IMR-90 (cell line): ENCODE measurements around the gene PATL2. TPM values are rescaled to one million over a fixed set of nuclear protein-coding genes. Genes with fewer than 3 reads are reported as not detected.

ENCODE experiments used
- ATAC-seq: fragments of 200-7000 bp; cut with Tn5 transposase; 2 replicates; pipeline ENCODE4 v1.9.1; 2020; ENCODE audit warnings: low read depth, mild to moderate bottlenecking, moderate library complexity
- BruUV-seq: library from RNA; stranded (reverse); fragments of 400-500 nt; replicated peaks from 2 replicates; lab custom pipeline; 2021; lab: Mats Ljungman, UMichigan
- CTCF ChIA-PET: fragments of 300-600 bp; formaldehyde crosslinking; extraction: SDS; loops from one replicate; lab custom pipeline; 2021; ENCODE audit warnings: antibody characterized with exemption; lab: Yijun Ruan, JAX
- POLR2A ChIA-PET: fragments of 300-600 bp; sonication (Branson Sonifier 250); formaldehyde crosslinking; loops from one replicate; lab custom pipeline; 2022; ENCODE audit warnings: antibody characterized with exemption; ENCODE audit not compliant: unreplicated experiment; lab: Charles Lee
- DNase-seq: peaks from one replicate; pipeline ENCODE4 v3.0.0; 2013
- H2AFZ ChIP-seq: replicated peaks from 2 replicates; pipeline ENCODE3; 2013; ENCODE audit warnings: low read length, mild to moderate bottlenecking; ENCODE audit not compliant: poor library complexity
- H2AK5ac ChIP-seq: 2 replicates; pipeline ENCODE4 v1.6.1; 2013; ENCODE audit warnings: low read depth, low read length, inconsistent platforms
- H2AK9ac ChIP-seq: replicated peaks from 2 replicates; pipeline ENCODE3; 2013; ENCODE audit warnings: mild to moderate bottlenecking, low read depth, low read length, moderate library complexity; ENCODE audit not compliant: poor library complexity
- H2BK120ac ChIP-seq: 2 replicates; pipeline ENCODE4 v1.6.1; 2013; ENCODE audit warnings: low read depth, low read length, inconsistent platforms
- H2BK15ac ChIP-seq: 3 replicates; pipeline ENCODE4 v1.6.1; 2013; ENCODE audit warnings: low read depth, low read length, inconsistent platforms
- H2BK20ac ChIP-seq: 2 replicates; pipeline ENCODE4 v1.6.1; 2013; ENCODE audit warnings: low read depth, mild to moderate bottlenecking, inconsistent platforms, low read length, moderate library complexity
- H2BK5ac ChIP-seq: 2 replicates; pipeline ENCODE4 v1.6.1; 2013; ENCODE audit warnings: mild to moderate bottlenecking, low read depth, low read length, inconsistent platforms; ENCODE audit not compliant: poor library complexity, severe bottlenecking
- H3K14ac ChIP-seq: replicated peaks from 2 replicates; pipeline ENCODE4 v1.6.1; 2013; ENCODE audit warnings: low read depth, low read length, inconsistent platforms
- H3K18ac ChIP-seq: 2 replicates; pipeline ENCODE4 v1.6.1; 2013; ENCODE audit warnings: low read depth, low read length, control low read depth
- H3K23ac ChIP-seq: 2 replicates; pipeline ENCODE4 v1.6.1; 2013; ENCODE audit warnings: low read depth, low read length, inconsistent platforms
- H3K27ac ChIP-seq: 2 replicates; pipeline ENCODE4 v1.5.1; 2013; ENCODE audit warnings: mild to moderate bottlenecking, control low read depth, low read length; ENCODE audit not compliant: insufficient read depth
- H3K27me3 ChIP-seq: 2 replicates; pipeline ENCODE4 v1.6.1; 2013; ENCODE audit warnings: low read length; ENCODE audit not compliant: control insufficient read depth, insufficient read depth
- H3K36me3 ChIP-seq: 2 replicates; pipeline ENCODE4 v1.6.1; 2013; ENCODE audit warnings: low read length, mixed read lengths; ENCODE audit not compliant: control insufficient read depth, insufficient read depth
- H3K4ac ChIP-seq: 2 replicates; pipeline ENCODE4 v1.6.1; 2013; ENCODE audit warnings: low read depth, low read length, inconsistent platforms
- H3K4me1 ChIP-seq: 2 replicates; pipeline ENCODE4 v1.6.1; 2013; ENCODE audit warnings: low read length, mixed read lengths; ENCODE audit not compliant: control insufficient read depth, insufficient read depth
- H3K4me2 ChIP-seq: 2 replicates; pipeline ENCODE4 v1.6.1; 2013; ENCODE audit warnings: low read depth, mild to moderate bottlenecking, control low read depth, low read length, moderate library complexity
- H3K4me3 ChIP-seq: 2 replicates; pipeline ENCODE4 v1.5.1; 2013; ENCODE audit warnings: low read depth, mild to moderate bottlenecking, control low read depth, low read length, moderate library complexity; ENCODE audit not compliant: insufficient read depth
- H3K56ac ChIP-seq: 2 replicates; pipeline ENCODE4 v1.6.1; 2013; ENCODE audit warnings: low read length, inconsistent platforms; ENCODE audit not compliant: insufficient read depth; ENCODE audit errors: extremely low read depth
- H3K79me1 ChIP-seq, 2 experiments: 2 replicates each; pipeline ENCODE4 v1.6.1; 2013; ENCODE audit warnings: low read length in 2 of 2, inconsistent platforms in 1 of 2, low read depth in 1 of 2
- H3K9ac ChIP-seq: 2 replicates; pipeline ENCODE4 v1.6.1; 2013; ENCODE audit warnings: low read depth, low read length, control low read depth
- H3K9me1 ChIP-seq: 2 replicates; pipeline ENCODE4 v1.6.1; 2013; ENCODE audit warnings: low read length, inconsistent platforms; ENCODE audit not compliant: insufficient read depth
- H3K9me3 ChIP-seq: 2 replicates; pipeline ENCODE4 v1.6.1; 2013; ENCODE audit warnings: low read length; ENCODE audit not compliant: control insufficient read depth, insufficient read depth
- H4K20me1 ChIP-seq: 2 replicates; pipeline ENCODE4 v1.6.1; 2013; ENCODE audit warnings: low read length, inconsistent platforms; ENCODE audit not compliant: insufficient read depth
- H4K5ac ChIP-seq: 2 replicates; pipeline ENCODE4 v1.6.1; 2013; ENCODE audit warnings: mild to moderate bottlenecking, low read depth, low read length, control low read depth
- H4K8ac ChIP-seq, 2 experiments: 2 replicates each; pipeline ENCODE4 v1.6.1; 2013; ENCODE audit warnings: low read depth in 2 of 2, low read length in 2 of 2, control low read depth in 1 of 2, inconsistent platforms in 1 of 2
- H4K91ac ChIP-seq: 2 replicates; pipeline ENCODE4 v1.6.1; 2013; ENCODE audit warnings: low read depth, low read length, inconsistent platforms; ENCODE audit not compliant: insufficient read depth
- BHLHE40 ChIP-seq: fragments of 150-350 bp; IDR thresholded peaks from 2 replicates; pipeline ENCODE4 v1.6.1; 2016; ENCODE audit warnings: mild to moderate bottlenecking, low read depth, low read length
- CEBPB ChIP-seq: IDR thresholded peaks from 2 replicates; pipeline ENCODE4 v1.6.1; 2012; ENCODE audit warnings: low read depth, low read length, improper control_type of control experiment
- CHD1 ChIP-seq: IDR thresholded peaks from 2 replicates; pipeline ENCODE4 v1.6.1; 2012; ENCODE audit warnings: low read depth, low read length, improper control_type of control experiment
- CTCF ChIP-seq: conservative IDR thresholded peaks from 2 replicates; pipeline ENCODE4 v1.5.1; 2012; ENCODE audit warnings: mild to moderate bottlenecking, low read depth, low read length, improper control_type of control experiment
- ELK1 ChIP-seq: fragments of 150-350 bp; IDR thresholded peaks from 2 replicates; pipeline ENCODE4 v1.6.1; 2016; ENCODE audit warnings: low read depth, mild to moderate bottlenecking, low read length, moderate library complexity, borderline replicate concordance
- FOS ChIP-seq: fragments of 150-350 bp; IDR thresholded peaks from 2 replicates; pipeline ENCODE4 v1.6.1; 2016; ENCODE audit warnings: low read depth, low read length
- MAFK ChIP-seq: IDR thresholded peaks from 2 replicates; pipeline ENCODE4 v1.6.1; 2012; ENCODE audit warnings: low read depth, low read length, improper control_type of control experiment
- MAZ ChIP-seq: IDR thresholded peaks from 2 replicates; pipeline ENCODE4 v1.6.1; 2012; ENCODE audit warnings: low read depth, mild to moderate bottlenecking, low read length, improper control_type of control experiment, moderate library complexity, borderline replicate concordance
- NFE2L2 ChIP-seq: fragments of 150-350 bp; IDR thresholded peaks from 2 replicates; pipeline ENCODE4 v1.6.1; 2016; ENCODE audit warnings: low read depth, mild to moderate bottlenecking, low read length
- POLR2A ChIP-seq: IDR thresholded peaks from 2 replicates; pipeline ENCODE4 v1.6.1; 2012; ENCODE audit warnings: mild to moderate bottlenecking, low read depth, low read length
- RAD21 ChIP-seq: IDR thresholded peaks from 2 replicates; pipeline ENCODE4 v1.6.1; 2012; ENCODE audit warnings: low read length, improper control_type of control experiment
- RCOR1 ChIP-seq: IDR thresholded peaks from 2 replicates; pipeline ENCODE4 v1.6.1; 2012; ENCODE audit warnings: mild to moderate bottlenecking, low read length, improper control_type of control experiment; ENCODE audit not compliant: insufficient replicate concordance
- RFX5 ChIP-seq: IDR thresholded peaks from 2 replicates; pipeline ENCODE4 v1.8.0; 2012; ENCODE audit warnings: low read depth, mild to moderate bottlenecking, low read length, moderate library complexity
- SMC3 ChIP-seq: fragments of 150-350 bp; IDR thresholded peaks from 2 replicates; pipeline ENCODE4 v1.6.1; 2016; ENCODE audit warnings: low read depth, mild to moderate bottlenecking, antibody characterized with exemption, low read length, moderate library complexity
- USF2 ChIP-seq: fragments of 150-350 bp; IDR thresholded peaks from 2 replicates; pipeline ENCODE4 v1.6.1; 2017; ENCODE audit warnings: mild to moderate bottlenecking, antibody characterized with exemption, low read length, low read depth
- WGBS, 2 experiments: methylation state at CpG; one replicate each; pipeline versions ENCODE4 v1.1.5 to v1.1.7; 2013; ENCODE audit warnings: missing lambda C conversion rate in 2 of 2; ENCODE audit not compliant: insufficient read length in 1 of 2; ENCODE audit errors: extremely low coverage in 2 of 2; 5-methylcytosine and 5-hydroxymethylcytosine counted together
- dilution Hi-C: fragments of 300-500 bp; cut with HindIII; formaldehyde crosslinking; loops from one replicate; pipeline ENCODE4 v1.14.3; 2018; ENCODE audit warnings: low sequenced_read_pairs; ENCODE audit not compliant: unreplicated experiment
- in situ Hi-C: fragments of 300-500 bp; cut with MboI; formaldehyde crosslinking; loops from 3 replicates; pipeline ENCODE4 v1.14.3; 2019; ENCODE audit warnings: low sequenced_read_pairs, inconsistent platforms, mixed read lengths
- intact Hi-C: fragments of 100-400 bp; cut with micrococcal nuclease; formaldehyde crosslinking; loops from 2 replicates; pipeline ENCODE4 v1.10.0; 2022
- polyA plus RNA-seq, 3 experiments: library from polyadenylated mRNA; depleted of rRNA; stranded (reverse); fragments of >200 nt; gene quantifications; 2 replicates each; pipeline ENCODE4 v1.2.3, GENCODE V29; 2012; ENCODE audit warnings: low replicate concordance in 1 of 3
- total RNA-seq: library from RNA; depleted of rRNA; stranded (reverse); fragments of >200 nt; gene quantifications from 2 replicates; pipeline ENCODE4 v1.2.3, GENCODE V29; 2012

Gene PATL2
- total and polyA plus RNA-seq, 2 of the 4 experiments (the other 2 are of a cell fraction), result 0.10 TPM; not detected in 1

- Histone ChIP-seq H3K36me3 (peaks cover 21% of the 10 kb centered on the region), H4K8ac (no peak overlapping the region), H4K5ac (no peak overlapping the region), H3K4ac (no peak overlapping the region), H3K9me1 (no peaks in the 10 kb centered on the region; the same call in 1 of the 2 replicates), H3K18ac (no peak overlapping the region), H2AFZ (no peak overlapping the region), H3K27ac (no peak overlapping the region), H4K91ac (no peak overlapping the region), H4K20me1 (no peaks in the 10 kb centered on the region), H2BK5ac (no peak overlapping the region), H2BK15ac (no peak overlapping the region), H2BK120ac (no peak overlapping the region), H3K14ac (no peak overlapping the region), H3K9ac (no peak overlapping the region), H3K4me1 (no peaks in the 10 kb centered on the region), H2BK20ac (no peak overlapping the region), H3K4me3 (no peak overlapping the region), H3K23ac (no peak overlapping the region), H3K27me3 (no peaks in the 10 kb centered on the region), H2AK9ac (no peak overlapping the region), H2AK5ac (no peak overlapping the region), H3K79me1 (peaks cover 3 to 16% of the 10 kb centered on the region in 2 experiments; a peak in 3 of 4 replicates), H3K4me2 (no peak overlapping the region), H3K56ac (no peak overlapping the region), H3K9me3 (no peaks in the 10 kb centered on the region)
- peak; percentile 27; the same call in 1 of the 2 replicates for ATAC-seq
- no CpG with 5 or more reads among the region's 6 CpGs for WGBS, 2 experiments
- DNase-seq, result peak; percentile 20
- ChIA-PET CTCF (no interaction called here), POLR2A (no interaction called here)
- in situ Hi-C loops, result no loop called here
- dilution Hi-C loops, result no loop called here
- intact Hi-C loops, result no loop called here
- TF ChIP-seq FOS (no peak), BHLHE40 (no peak), RAD21 (no peak), MAFK (no peak), CHD1 (no peak), ELK1 (no peak), RFX5 (no peak), CEBPB (no peak), POLR2A (no peak), USF2 (no peak), NFE2L2 (no peak), RCOR1 (no peak), SMC3 (no peak), MAZ (no peak), CTCF (no peak)
- no TSS peak for BruUV-seq
Measured at GRCh38 chr15:44654858-44655257, 56.3 kb downstream of the PATL2 start.
